Nephron progenitor cell (in vitro differentiated cells): ENCODE measurements around the gene HHIPL2.

Experiments used
- DNase-seq: peaks from one replicate; pipeline ENCODE4 v3.0.0; 2021
- H3K27ac Mint-ChIP-seq: 2 replicates; pipeline ENCODE4 v1.8.0; 2021; ENCODE audit warnings: mild to moderate bottlenecking, moderate library complexity, mixed read lengths
- H3K27me3 Mint-ChIP-seq: 2 replicates; pipeline ENCODE4 v1.8.0; 2021; ENCODE audit warnings: mild to moderate bottlenecking, low read depth, mixed read lengths; ENCODE audit not compliant: poor library complexity
- H3K36me3 Mint-ChIP-seq: 2 replicates; pipeline ENCODE4 v1.8.0; 2021; ENCODE audit warnings: low read depth, mixed read lengths
- H3K4me1 Mint-ChIP-seq: 2 replicates; pipeline ENCODE4 v1.8.0; 2021; ENCODE audit warnings: mixed read lengths
- H3K4me3 Mint-ChIP-seq: 2 replicates; pipeline ENCODE4 v1.8.0; 2021; ENCODE audit warnings: mild to moderate bottlenecking, moderate library complexity, mixed read lengths
- H3K9me3 Mint-ChIP-seq: 2 replicates; pipeline ENCODE4 v1.8.0; 2021; ENCODE audit warnings: mild to moderate bottlenecking, moderate library complexity, mixed read lengths
- CTCF ChIP-seq: fragments of 200-600 bp; sonication (generic); IDR thresholded peaks from 2 replicates; pipeline ENCODE4 v1.5.0; 2021; ENCODE audit warnings: antibody characterized with exemption

The HHIPL2 gene

GRCh38 chr1:222547944-222548671 lies at the start of gene HHIPL2:
Gene HHIPL2, minus strand, starts transcription at chr1:222548104. Its CDS starts 60 bp downstream, at chr1:222548044.
- no peak for TF ChIP-seq CTCF
- H3K4me3 Mint-ChIP-seq, result peak within 1 kb of the TSS; percentile 67
- peak within 1 kb of the TSS; percentile 97 for H3K27ac Mint-ChIP-seq
- H3K27me3 Mint-ChIP-seq, result peaks cover 3% of the 10 kb centered on the region
- peaks cover 5% of the 10 kb centered on the region for H3K36me3 Mint-ChIP-seq
- no peak for DNase-seq
- H3K4me1 Mint-ChIP-seq, result peaks cover 44% of the 10 kb centered on the region
- peaks cover 5% of the 10 kb centered on the region for H3K9me3 Mint-ChIP-seq

- no peak for DNase-seq
- no peak for TF ChIP-seq CTCF
- Mint-ChIP-seq H3K27ac (no peak overlapping the region), H3K9me3 (peaks cover 22% of the 10 kb centered on the region), H3K4me3 (no peak overlapping the region), H3K27me3 (peaks cover 50% of the 10 kb centered on the region), H3K4me1 (no peaks in the 10 kb centered on the region), H3K36me3 (peaks cover 14% of the 10 kb centered on the region)
These were observed 48.8 kb upstream of the HHIPL2 start for GRCh38 chr1:222596696-222597095.

- Mint-ChIP-seq H3K4me3 (no peak overlapping the region), H3K27me3 (peaks cover 45% of the 10 kb centered on the region), H3K36me3 (peaks cover 14% of the 10 kb centered on the region), H3K4me1 (peaks cover 12% of the 10 kb centered on the region), H3K9me3 (peaks cover 22% of the 10 kb centered on the region), H3K27ac (no peak overlapping the region)
- TF ChIP-seq CTCF, result no peak
- no peak for DNase-seq
These were observed 46.9 kb upstream of the HHIPL2 start for GRCh38 chr1:222594789-222595188.

GRCh38 chr1:222592171-222592570 lies 44.3 kb upstream of the HHIPL2 start:
- Mint-ChIP-seq H3K27ac (no peak overlapping the region), H3K4me3 (peak overlapping the region; percentile 45), H3K9me3 (peaks cover 22% of the 10 kb centered on the region), H3K27me3 (peaks cover 32% of the 10 kb centered on the region), H3K4me1 (peaks cover 37% of the 10 kb centered on the region), H3K36me3 (peaks cover 27% of the 10 kb centered on the region)
- DNase-seq, result no peak
- no peak for TF ChIP-seq CTCF

GRCh38 chr1:222589462-222590302 lies 41.8 kb upstream of the HHIPL2 start, which contains the start of gene TAF1A:
Gene TAF1A, minus strand, starts transcription at chr1:222589933.
- peaks cover 38% of the 10 kb centered on the region for H3K36me3 Mint-ChIP-seq
- peaks cover 8% of the 10 kb centered on the region for H3K9me3 Mint-ChIP-seq
- H3K4me3 Mint-ChIP-seq, result peak within 1 kb of the TSS; percentile 96
- no peak for TF ChIP-seq CTCF
- DNase-seq, result peak; percentile 80
- peak within 1 kb of the TSS; percentile 98 for H3K27ac Mint-ChIP-seq
- peaks cover 15% of the 10 kb centered on the region for H3K27me3 Mint-ChIP-seq
- H3K4me1 Mint-ChIP-seq, result peaks cover 50% of the 10 kb centered on the region
